Measurements from ENCODE around the gene OR51B5.

DNA sequence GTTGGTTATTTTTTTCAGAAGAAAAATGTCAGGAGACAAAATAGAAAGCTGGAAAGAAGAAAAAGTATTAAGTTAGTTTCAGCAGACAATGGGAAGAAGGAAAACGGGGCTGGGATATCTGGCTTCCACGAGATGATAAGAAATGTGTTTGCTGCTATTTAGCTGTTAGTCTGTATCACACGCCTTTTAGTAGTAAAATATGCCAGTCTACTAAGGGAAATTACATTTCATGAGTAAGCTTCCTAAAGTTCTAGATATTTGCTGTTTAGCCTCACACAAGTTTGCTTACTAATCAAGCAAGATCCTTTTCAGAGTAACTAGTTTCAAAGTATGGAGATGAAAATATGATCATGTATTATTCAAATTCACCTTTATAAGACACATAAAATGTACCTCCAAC lies 43.1 kb downstream of the OR51B5 start:
- TF ChIP-seq GATA2 (IDR thresholded peaks at IDR 0.05; ENCODE audit: low read depth, low read length) (no peak), GATA3 (IDR thresholded peaks at IDR 0.05; ENCODE audit: low read depth, low read length) (no peak)
